NCI-H748 (cell line): ENCODE measurements around the gene METTL16.

Experiments used
- DNase-seq: peaks from one replicate; lab custom pipeline; 2025; ENCODE audit not compliant: unreplicated experiment; lab: John Stamatoyannopoulos, UW

METTL16 gene

DNA sequence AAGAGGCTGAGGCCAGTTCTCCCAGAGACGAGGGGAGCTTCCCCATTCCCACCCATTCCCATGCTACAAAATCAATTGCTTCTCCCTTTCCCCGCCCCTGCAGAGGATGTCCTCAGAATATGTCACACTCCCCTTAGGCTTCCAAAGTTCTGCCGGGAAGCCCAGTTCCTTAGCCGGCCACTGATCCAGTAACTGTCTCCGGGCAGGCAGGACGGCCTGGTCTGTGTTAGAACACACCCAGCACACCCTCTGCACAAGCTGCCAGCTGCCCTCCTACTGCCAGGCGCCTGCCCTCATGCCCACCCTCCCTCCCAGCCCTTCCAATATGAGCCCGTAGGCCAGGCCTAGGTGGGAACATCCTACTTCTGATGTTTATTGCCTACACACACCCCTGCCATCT is 143.3 kb downstream of the METTL16 start:
- no peak for DNase-seq

DNA sequence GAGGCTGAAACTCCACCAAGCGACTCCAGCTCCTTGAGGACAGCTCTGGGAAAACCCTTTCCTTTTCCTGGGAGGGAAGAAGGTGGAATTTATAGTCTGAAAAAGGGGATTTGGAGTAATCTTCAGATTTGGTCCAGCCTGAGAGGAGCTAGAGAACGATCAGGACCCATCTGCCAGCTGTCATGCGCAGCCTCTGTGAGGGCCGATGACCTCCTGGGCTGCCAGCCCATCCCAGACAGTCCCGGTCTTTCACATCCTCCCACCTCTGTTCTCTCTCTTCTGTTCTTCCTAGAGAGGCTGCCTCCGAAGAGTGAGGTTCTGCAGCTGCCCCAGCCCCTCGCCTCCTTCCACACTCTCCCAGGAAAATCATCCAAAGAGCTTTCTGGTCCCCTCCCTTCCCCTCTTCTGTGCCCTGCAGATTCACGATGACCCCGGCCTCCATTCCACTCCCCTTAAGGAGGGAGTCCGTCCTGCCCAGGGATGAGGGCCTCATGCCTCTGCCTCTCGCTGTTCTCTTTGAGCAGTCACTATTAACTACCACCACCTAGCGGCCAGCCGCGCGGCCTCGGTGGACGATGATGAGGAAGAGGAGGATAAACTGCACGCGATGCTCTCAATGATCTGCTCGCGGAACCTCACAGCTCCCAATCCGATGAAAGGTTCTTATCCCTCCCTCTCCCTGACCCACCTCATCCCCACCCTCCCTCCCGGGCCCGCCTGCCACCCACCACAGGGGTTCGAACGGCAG is 144.8 kb downstream of the METTL16 start:
- DNase-seq = no peak
